Epithelial cell of proximal tubule (primary cell): Measurements from ENCODE around the gene MFAP2. TPM values are rescaled to one million over a fixed set of nuclear protein-coding genes. Genes with fewer than 3 reads are reported as not detected.

Source experiments
- DNase-seq: peaks from one replicate; pipeline ENCODE4 v3.0.0-alpha.2; 2011; ENCODE audit warnings: low read depth
- H3K4me3 ChIP-seq: 2 replicates; pipeline ENCODE4 v1.5.1; 2011; ENCODE audit warnings: low read depth, mild to moderate bottlenecking, low read length
- total RNA-seq: library from RNA; depleted of rRNA; stranded (reverse); fragments of >200 nt; gene quantifications from 2 replicates; pipeline ENCODE4 v1.2.3, GENCODE V29; 2015
- TF ChIP-seq, protein P1 (sequence below): conservative IDR thresholded peaks from 2 replicates; pipeline ENCODE4 v1.5.1; 2012; ENCODE audit warnings: low read depth, mild to moderate bottlenecking, low read length

MFAP2 gene
- total RNA-seq, 1 donor from 2014 or later, result 53.2 TPM

DNA sequence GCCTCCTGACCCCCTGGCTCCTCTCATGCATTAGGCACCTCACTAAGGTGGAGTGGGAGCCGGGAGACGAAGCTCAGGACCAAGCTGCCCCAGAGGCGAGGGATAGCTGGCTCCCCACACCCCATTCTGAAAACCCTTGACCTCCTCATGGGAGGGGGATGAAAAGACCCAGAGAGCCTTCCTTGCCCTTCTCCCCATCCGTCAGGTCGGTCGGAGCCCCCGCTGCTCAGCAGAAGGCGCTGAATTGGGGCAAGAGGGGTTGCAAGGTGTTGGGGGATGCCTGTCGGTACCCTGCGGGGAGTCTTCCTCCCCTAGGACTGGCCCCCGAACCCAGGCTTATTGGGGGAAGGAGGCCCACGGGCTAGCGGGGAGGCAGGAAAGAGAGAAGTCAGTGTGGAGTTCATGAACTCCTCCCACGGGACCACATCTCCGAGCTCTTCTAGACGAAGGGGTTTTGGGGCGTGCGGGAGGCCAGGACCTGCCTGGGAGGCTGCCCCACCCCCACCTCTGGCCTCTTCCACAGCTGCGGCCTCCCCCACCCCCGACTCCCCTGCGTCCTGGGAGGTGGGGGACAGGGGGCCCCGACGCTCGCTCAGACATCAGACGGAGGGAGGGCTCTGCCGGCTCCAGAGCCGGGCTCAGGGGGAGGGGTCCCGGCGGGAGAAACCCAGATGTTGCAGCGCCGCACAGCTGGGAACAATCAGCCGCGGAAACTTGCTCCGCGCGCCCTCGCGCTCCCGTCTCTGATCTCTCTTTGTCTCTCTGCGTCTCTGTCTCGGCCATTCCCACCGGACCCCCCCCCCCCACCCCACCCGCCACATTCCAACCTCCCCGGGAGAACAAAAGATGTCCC, 719 bp downstream of the MFAP2 start:
- no peak for DNase-seq
- TF ChIP-seq, protein P1, sequence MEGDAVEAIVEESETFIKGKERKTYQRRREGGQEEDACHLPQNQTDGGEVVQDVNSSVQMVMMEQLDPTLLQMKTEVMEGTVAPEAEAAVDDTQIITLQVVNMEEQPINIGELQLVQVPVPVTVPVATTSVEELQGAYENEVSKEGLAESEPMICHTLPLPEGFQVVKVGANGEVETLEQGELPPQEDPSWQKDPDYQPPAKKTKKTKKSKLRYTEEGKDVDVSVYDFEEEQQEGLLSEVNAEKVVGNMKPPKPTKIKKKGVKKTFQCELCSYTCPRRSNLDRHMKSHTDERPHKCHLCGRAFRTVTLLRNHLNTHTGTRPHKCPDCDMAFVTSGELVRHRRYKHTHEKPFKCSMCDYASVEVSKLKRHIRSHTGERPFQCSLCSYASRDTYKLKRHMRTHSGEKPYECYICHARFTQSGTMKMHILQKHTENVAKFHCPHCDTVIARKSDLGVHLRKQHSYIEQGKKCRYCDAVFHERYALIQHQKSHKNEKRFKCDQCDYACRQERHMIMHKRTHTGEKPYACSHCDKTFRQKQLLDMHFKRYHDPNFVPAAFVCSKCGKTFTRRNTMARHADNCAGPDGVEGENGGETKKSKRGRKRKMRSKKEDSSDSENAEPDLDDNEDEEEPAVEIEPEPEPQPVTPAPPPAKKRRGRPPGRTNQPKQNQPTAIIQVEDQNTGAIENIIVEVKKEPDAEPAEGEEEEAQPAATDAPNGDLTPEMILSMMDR, result no peak
- H3K4me3 ChIP-seq, result peak overlapping the region; percentile 28

DNA sequence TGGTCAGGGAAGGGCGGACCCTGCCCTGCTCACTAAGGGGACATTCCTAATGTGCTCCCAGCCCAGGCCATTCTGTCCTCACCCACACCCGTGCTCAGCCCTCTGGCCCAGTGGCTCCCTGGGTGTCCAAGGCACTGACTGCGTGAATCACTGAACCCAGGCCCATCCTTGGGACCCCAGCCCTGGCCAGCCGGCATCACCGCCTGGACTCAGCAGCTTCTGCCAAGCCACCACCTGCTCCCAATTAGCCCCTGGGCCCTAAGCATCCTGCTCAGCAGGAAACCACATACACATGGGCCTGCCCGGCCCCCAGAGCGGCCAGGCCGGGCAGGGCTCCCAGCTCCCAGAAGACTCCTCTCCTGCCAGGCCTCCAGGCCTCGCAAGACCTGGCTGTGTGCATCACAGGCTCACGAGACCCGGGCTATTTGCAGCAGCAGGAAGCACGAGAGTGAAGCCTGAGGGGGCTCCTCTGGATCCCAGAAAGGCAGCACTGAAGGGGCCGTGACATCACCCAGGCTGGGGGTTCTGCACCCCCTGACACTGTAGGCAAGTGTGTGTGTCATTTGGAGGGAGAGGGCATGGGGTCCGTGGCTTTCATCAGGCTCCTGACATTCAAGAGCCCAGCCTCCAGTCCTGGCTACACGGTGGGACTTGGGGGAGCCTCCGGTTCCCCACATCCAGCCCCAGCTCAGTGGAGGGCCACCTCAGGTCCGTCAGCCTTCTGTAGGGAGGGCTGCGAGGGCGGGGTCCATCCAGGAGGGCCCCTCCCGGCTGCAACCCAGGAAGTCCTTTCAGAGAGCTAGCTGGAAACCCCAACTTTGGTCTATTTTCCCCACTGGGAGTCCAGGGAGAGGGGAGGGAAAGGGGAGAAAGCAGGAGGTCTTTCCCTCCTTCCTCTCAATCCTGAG, 1.6 kb downstream of the MFAP2 start:
- H3K4me3 ChIP-seq, result no peak overlapping the region
- no peak for DNase-seq
- TF ChIP-seq, protein P1, result no peak

DNA sequence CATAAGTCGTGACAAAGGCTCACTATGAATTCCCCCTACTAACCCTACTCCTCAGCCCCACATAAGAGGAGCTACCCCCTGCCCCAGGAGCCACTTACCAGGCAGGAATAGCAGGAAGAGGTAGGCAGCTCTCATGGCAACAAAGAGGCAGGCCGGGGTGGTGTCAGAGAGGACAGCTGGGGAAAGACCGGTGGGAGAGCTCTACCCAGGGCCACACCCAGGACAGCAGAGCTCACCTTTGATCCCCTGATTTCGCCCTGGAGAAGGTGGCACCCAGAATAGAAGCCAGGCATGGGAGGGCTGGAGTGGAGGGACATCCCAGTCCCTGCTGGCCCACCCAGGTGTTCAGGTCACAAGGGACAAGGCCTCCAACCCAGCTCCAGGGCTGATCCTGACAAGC, 2.3 kb downstream of the MFAP2 start:
- no peak overlapping the region for H3K4me3 ChIP-seq
- TF ChIP-seq, protein P1, result no peak
- no peak for DNase-seq

DNA sequence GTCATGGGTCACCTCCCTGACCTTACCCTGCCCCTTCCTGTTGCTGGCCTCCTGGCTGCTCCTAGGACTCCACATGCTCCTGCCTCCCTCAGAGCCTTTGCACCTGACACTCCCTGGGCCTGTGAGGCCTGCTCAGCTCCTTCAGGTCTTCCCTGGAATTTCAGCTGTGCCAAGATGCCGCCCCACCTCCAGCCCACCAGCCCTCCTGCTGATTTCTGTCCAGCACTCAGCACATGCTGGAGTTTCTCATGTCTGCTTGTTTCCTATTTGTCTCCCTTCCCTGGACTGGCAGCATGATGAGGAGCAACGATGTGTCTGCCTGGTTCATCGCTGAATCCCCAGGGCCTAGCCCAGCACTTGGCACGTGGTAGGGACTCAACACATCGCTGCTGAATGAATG, 3.0 kb downstream of the MFAP2 start:
- TF ChIP-seq, protein P1, result no peak
- no peak overlapping the region for H3K4me3 ChIP-seq
- DNase-seq, result no peak

DNA sequence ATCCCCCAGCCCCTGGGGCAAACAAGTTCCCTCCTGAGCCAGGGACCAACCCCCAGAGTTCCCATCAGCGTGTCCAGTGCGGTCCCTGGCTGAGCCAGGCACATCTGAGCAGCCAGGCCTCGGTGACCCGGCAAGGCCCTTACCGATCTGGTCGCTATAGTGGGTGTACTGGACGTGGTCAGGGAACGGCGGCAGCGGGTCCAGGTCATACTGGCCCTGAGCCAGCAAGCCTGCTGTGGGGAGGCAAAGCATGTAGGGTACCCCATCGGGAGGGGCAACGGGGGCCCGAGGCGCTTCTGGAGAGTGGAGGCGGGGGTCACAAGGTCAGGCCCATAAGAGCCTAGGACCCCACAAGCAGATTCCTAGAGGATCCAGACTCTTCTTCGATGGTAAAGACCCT, 3.5 kb downstream of the MFAP2 start:
- TF ChIP-seq, protein P1, result no peak
- H3K4me3 ChIP-seq, result no peak overlapping the region
- DNase-seq, result no peak

DNA sequence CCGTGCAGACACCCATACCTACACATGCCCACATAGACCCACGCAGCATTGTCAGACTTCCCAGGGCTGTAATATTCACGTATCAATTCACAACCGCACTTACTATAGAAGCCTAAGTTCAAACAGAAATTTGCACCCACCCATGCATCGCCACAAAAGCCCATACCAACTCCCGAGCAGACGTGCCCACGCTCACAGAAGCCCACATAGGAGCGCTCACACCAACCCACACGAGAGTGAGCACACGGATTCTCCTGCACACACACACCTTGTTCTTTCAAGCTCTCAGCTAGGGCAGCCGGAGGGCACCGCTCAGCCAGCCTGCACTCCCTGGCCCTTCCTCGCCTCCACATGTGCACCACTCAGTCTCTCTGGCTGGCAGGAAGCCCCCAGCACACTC, 4.6 kb downstream of the MFAP2 start:
- H3K4me3 ChIP-seq, result no peak overlapping the region
- no peak for DNase-seq
- TF ChIP-seq, protein P1, result no peak
